Mesenchymal stem cell (in vitro differentiated cells and primary cell): Measurements from ENCODE around the gene COL23A1.
A peak's percentile ranks its signal among the peaks of the same experiment; 100 is the strongest.

Source experiments
- DNase-seq: peaks from one replicate; pipeline ENCODE4 v3.0.0-alpha.2; 2013
- H2AFZ ChIP-seq: one replicate; pipeline ENCODE4 v1.6.1; 2013; ENCODE audit warnings: low read depth, mild to moderate bottlenecking, control low read depth, inconsistent platforms, low read length, moderate library complexity
- H2AK5ac ChIP-seq: 2 replicates; pipeline ENCODE4 v1.6.1; 2013; ENCODE audit warnings: low read length, moderate library complexity, mild to moderate bottlenecking, inconsistent platforms; ENCODE audit not compliant: severe bottlenecking
- H2BK120ac ChIP-seq: one replicate; pipeline ENCODE4 v1.6.1; 2013; ENCODE audit warnings: low read depth, mild to moderate bottlenecking, inconsistent platforms, low read length, moderate library complexity
- H2BK12ac ChIP-seq, 2 experiments: one replicate each; pipeline ENCODE4 v1.6.1; 2013; ENCODE audit warnings: inconsistent platforms in 2 of 2, low read length in 2 of 2, mild to moderate bottlenecking in 2 of 2, moderate library complexity in 2 of 2, control low read depth in 1 of 2
- H2BK15ac ChIP-seq: one replicate; pipeline ENCODE4 v1.6.1; 2013; ENCODE audit warnings: mild to moderate bottlenecking, low read depth, inconsistent platforms; ENCODE audit not compliant: poor library complexity, severe bottlenecking
- H2BK5ac ChIP-seq: 2 replicates; pipeline ENCODE4 v1.6.1; 2013; ENCODE audit warnings: low read depth, mild to moderate bottlenecking, low read length, control low read depth, inconsistent platforms; ENCODE audit not compliant: poor library complexity, severe bottlenecking
- H3K14ac ChIP-seq, 2 experiments: one replicate each; pipeline ENCODE4 v1.6.1; 2013; ENCODE audit warnings: inconsistent platforms in 2 of 2, low read length in 2 of 2, control low read depth in 1 of 2, mild to moderate bottlenecking in 1 of 2, moderate library complexity in 1 of 2
- H3K18ac ChIP-seq, 2 experiments: one replicate each; pipeline ENCODE4 v1.6.1; 2013; ENCODE audit warnings: inconsistent platforms in 2 of 2, low read length in 2 of 2, control low read depth in 1 of 2, low read depth in 1 of 2, mild to moderate bottlenecking in 1 of 2
- H3K23ac ChIP-seq, 2 experiments: one replicate each; pipeline ENCODE4 v1.6.1; 2013; ENCODE audit warnings: inconsistent platforms in 2 of 2, low read length in 2 of 2, mild to moderate bottlenecking in 2 of 2, moderate library complexity in 2 of 2, control low read depth in 1 of 2
- H3K27ac ChIP-seq: 2 replicates; pipeline ENCODE4 v1.5.1; 2013; ENCODE audit warnings: mild to moderate bottlenecking, moderate library complexity, low read length, control low read depth, inconsistent platforms; ENCODE audit not compliant: poor library complexity, severe bottlenecking
- H3K27me3 ChIP-seq, 2 experiments: 2 replicates each; pipeline versions ENCODE4 v1.6.1 to v1.7.0; 2013; ENCODE audit warnings: low read length in 2 of 2, mild to moderate bottlenecking in 2 of 2, moderate library complexity in 2 of 2, control low read depth in 1 of 2, inconsistent platforms in 1 of 2; ENCODE audit not compliant: control insufficient read depth in 1 of 2, insufficient read depth in 1 of 2
- H3K36me3 ChIP-seq, 2 experiments: 2 replicates each; pipeline versions ENCODE4 v1.6.1 to v1.7.0; 2013; ENCODE audit warnings: low read length in 2 of 2, control low read depth in 1 of 2, inconsistent platforms in 1 of 2, low read depth in 1 of 2, mild to moderate bottlenecking in 1 of 2; ENCODE audit not compliant: insufficient read depth in 2 of 2, control insufficient read depth in 1 of 2
- H3K4ac ChIP-seq, 2 experiments: one replicate each; pipeline ENCODE4 v1.6.1; 2013; ENCODE audit warnings: inconsistent platforms in 2 of 2, low read length in 2 of 2, mild to moderate bottlenecking in 2 of 2, moderate library complexity in 2 of 2, control low read depth in 1 of 2, low read depth in 1 of 2
- H3K4me1 ChIP-seq: 2 replicates; pipeline ENCODE4 v1.6.1; 2013; ENCODE audit warnings: low read depth, low read length, control low read depth; ENCODE audit not compliant: control insufficient read depth, insufficient read depth
- H3K4me2 ChIP-seq: 2 replicates; pipeline ENCODE4 v1.6.1; 2013; ENCODE audit warnings: low read length, mild to moderate bottlenecking, inconsistent platforms; ENCODE audit not compliant: poor library complexity, severe bottlenecking
- H3K4me3 ChIP-seq, 2 experiments: 2 replicates each; pipeline versions ENCODE4 v1.5.1 to v1.7.0; 2013; ENCODE audit warnings: low read length in 2 of 2, mild to moderate bottlenecking in 2 of 2, control low read depth in 1 of 2, low read depth in 1 of 2; ENCODE audit not compliant: insufficient read depth in 1 of 2
- H3K79me1 ChIP-seq: replicated peaks from 2 replicates; pipeline ENCODE4 v1.6.1; 2013; ENCODE audit warnings: mild to moderate bottlenecking, control low read depth, low read length, inconsistent platforms; ENCODE audit not compliant: poor library complexity, severe bottlenecking
- H3K9ac ChIP-seq: 2 replicates; pipeline ENCODE4 v1.7.0; 2013; ENCODE audit warnings: mild to moderate bottlenecking, low read length, moderate library complexity
- H3K9me3 ChIP-seq: 2 replicates; pipeline ENCODE4 v1.7.0; 2013; ENCODE audit warnings: mild to moderate bottlenecking, low read length; ENCODE audit not compliant: control insufficient read depth
- H4K8ac ChIP-seq: one replicate; pipeline ENCODE4 v1.6.1; 2013; ENCODE audit warnings: inconsistent platforms, mild to moderate bottlenecking, low read length, moderate library complexity
- H4K91ac ChIP-seq: one replicate; pipeline ENCODE4 v1.6.1; 2013; ENCODE audit warnings: mild to moderate bottlenecking, low read length, inconsistent platforms
- WGBS: methylation state at CpG from one replicate; pipeline ENCODE4 v1.1.7; 2013; ENCODE audit warnings: mixed read lengths; 5-methylcytosine and 5-hydroxymethylcytosine counted together

Gene COL23A1

GRCh38 chr5:178589180-178590140 is 733 bp downstream of the COL23A1 start:
- H3K9ac ChIP-seq, result no peak overlapping the region
- DNase-seq, result peak; percentile 40
- no peak overlapping the region for H2BK5ac ChIP-seq
- peak overlapping the region in 1 of 2 experiments; percentile 54 for H3K4me3 ChIP-seq
- H3K4me1 ChIP-seq, result peaks cover 15% of the 10 kb centered on the region
- no peak overlapping the region for H2AK5ac ChIP-seq
- H2BK120ac ChIP-seq, result no peak overlapping the region
- no peak overlapping the region for H3K4ac ChIP-seq
- H3K14ac ChIP-seq, result no peak overlapping the region
- WGBS, result 6% methylated on average over 75 of the region's 91 CpGs
- H3K4me2 ChIP-seq, result peak overlapping the region; percentile 97
- H3K79me1 ChIP-seq, result no peaks in the 10 kb centered on the region
- peak overlapping the region; percentile 74 for H2AFZ ChIP-seq
- H3K9me3 ChIP-seq, result no peaks in the 10 kb centered on the region
- H3K18ac ChIP-seq, result no peak overlapping the region
- no peak overlapping the region for H4K8ac ChIP-seq
- H3K27ac ChIP-seq, result no peak overlapping the region
- H3K23ac ChIP-seq, result peak overlapping the region in 1 of 2 experiments; percentile 52
- no peaks in the 10 kb centered on the region for H3K36me3 ChIP-seq
- peaks cover 39 to 47% of the 10 kb centered on the region in 2 experiments for H3K27me3 ChIP-seq
- no peak overlapping the region for H4K91ac ChIP-seq
- no peak overlapping the region for H2BK12ac ChIP-seq
- no peak overlapping the region for H2BK15ac ChIP-seq

- 52% methylated on average over 8 of the region's 8 CpGs for WGBS
- Histone ChIP-seq H3K23ac (no peak overlapping the region), H2BK15ac (no peak overlapping the region), H3K36me3 (no peaks in the 10 kb centered on the region), H2BK120ac (no peak overlapping the region), H3K4me2 (no peak overlapping the region), H3K18ac (no peak overlapping the region), H3K9me3 (no peaks in the 10 kb centered on the region), H4K8ac (no peak overlapping the region), H3K9ac (no peak overlapping the region), H2AK5ac (no peak overlapping the region), H3K14ac (no peak overlapping the region), H3K4me3 (no peak overlapping the region), H3K4ac (no peak overlapping the region), H2BK12ac (no peak overlapping the region), H3K79me1 (no peaks in the 10 kb centered on the region), H3K27ac (no peak overlapping the region), H3K27me3 (peaks cover 39 to 49% of the 10 kb centered on the region in 2 experiments), H2AFZ (no peak overlapping the region), H3K4me1 (peaks cover 15% of the 10 kb centered on the region), H2BK5ac (no peak overlapping the region), H4K91ac (no peak overlapping the region)
- no peak for DNase-seq
Measured at GRCh38 chr5:178588769-178589168, 1.4 kb downstream of the COL23A1 start.

- no peak overlapping the region for H3K23ac ChIP-seq
- H4K91ac ChIP-seq, result no peak overlapping the region
Measured at GRCh38 chr5:178587763-178588611, 2.2 kb downstream of the COL23A1 start.

GRCh38 chr5:178586396-178586795 is 3.8 kb downstream of the COL23A1 start:
- 100% methylated on average over 1 of the region's 2 CpGs for WGBS
- Histone ChIP-seq H3K9ac (no peak overlapping the region), H2BK12ac (no peak overlapping the region), H3K4me3 (no peak overlapping the region), H3K79me1 (no peaks in the 10 kb centered on the region), H3K9me3 (no peaks in the 10 kb centered on the region), H3K18ac (no peak overlapping the region), H3K14ac (no peak overlapping the region), H3K4me1 (peaks cover 15% of the 10 kb centered on the region), H2BK5ac (no peak overlapping the region), H3K23ac (no peak overlapping the region), H3K27ac (no peak overlapping the region), H2BK120ac (no peak overlapping the region), H3K4me2 (no peak overlapping the region), H4K91ac (no peak overlapping the region), H3K27me3 (peaks cover 35 to 49% of the 10 kb centered on the region in 2 experiments), H3K36me3 (no peaks in the 10 kb centered on the region), H3K4ac (no peak overlapping the region), H4K8ac (no peak overlapping the region), H2AFZ (no peak overlapping the region), H2AK5ac (no peak overlapping the region), H2BK15ac (no peak overlapping the region)
- DNase-seq, result no peak

More at GRCh38 chr5:178587763-178588611, 2.2 kb downstream of the COL23A1 start:
- 59% methylated on average over 13 of the region's 13 CpGs for WGBS
- no peak overlapping the region for H2BK12ac ChIP-seq
- H3K4me2 ChIP-seq, result no peak overlapping the region
- H3K4me3 ChIP-seq, result no peak overlapping the region
- H2BK5ac ChIP-seq, result no peak overlapping the region
- H3K9ac ChIP-seq, result no peak overlapping the region
- no peak overlapping the region for H2AFZ ChIP-seq
- H3K4me1 ChIP-seq, result peaks cover 15% of the 10 kb centered on the region
- no peak overlapping the region for H2BK15ac ChIP-seq
- peaks cover 39 to 49% of the 10 kb centered on the region in 2 experiments for H3K27me3 ChIP-seq
- no peak overlapping the region for H3K27ac ChIP-seq
- DNase-seq, result no peak
- H3K9me3 ChIP-seq, result no peaks in the 10 kb centered on the region
- H3K36me3 ChIP-seq, result no peaks in the 10 kb centered on the region
- no peak overlapping the region for H3K14ac ChIP-seq
- H3K18ac ChIP-seq, result no peak overlapping the region
- H3K79me1 ChIP-seq, result no peaks in the 10 kb centered on the region
- H2AK5ac ChIP-seq, result no peak overlapping the region
- H3K4ac ChIP-seq, result no peak overlapping the region
- no peak overlapping the region for H2BK120ac ChIP-seq
- no peak overlapping the region for H4K8ac ChIP-seq
